ENCODE data around the gene URB2.
"Not testable (repeated sequence)": the region's sequence is repeated elsewhere in the genome, so short reads cannot be mapped to it uniquely, and the experiment has no call there.

Gene URB2

GRCh38 chr1:229685149-229685548 is 59.1 kb downstream of the URB2 start:
- FAIRE-seq (no peak), DNase-seq (ENCODE audit: extremely low spot score, insufficient read length, low read depth) (no peak)

DNA sequence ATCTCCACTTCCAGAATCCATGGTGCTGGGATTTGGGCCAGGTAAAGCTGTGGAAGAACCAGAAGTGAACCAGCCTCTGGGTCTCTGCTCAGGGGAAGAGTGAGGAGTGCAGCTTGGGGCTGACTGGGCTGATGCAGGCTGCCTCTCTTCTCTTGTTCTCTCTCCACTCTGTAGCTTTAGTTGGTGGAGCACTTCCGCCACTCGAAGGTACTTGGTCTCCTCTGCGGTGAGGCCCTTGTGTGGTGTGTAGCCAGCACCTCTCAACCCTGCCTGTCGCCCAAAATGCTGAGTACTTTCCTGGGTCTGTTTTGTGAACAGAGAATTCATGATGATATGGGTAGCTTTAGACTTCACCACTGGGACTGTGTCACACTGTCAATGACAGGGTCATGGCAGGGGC is 63.2 kb downstream of the URB2 start:
- DNase-seq (ENCODE audit: extremely low spot score, insufficient read length, low read depth) (no peak), FAIRE-seq (no peak)

DNA sequence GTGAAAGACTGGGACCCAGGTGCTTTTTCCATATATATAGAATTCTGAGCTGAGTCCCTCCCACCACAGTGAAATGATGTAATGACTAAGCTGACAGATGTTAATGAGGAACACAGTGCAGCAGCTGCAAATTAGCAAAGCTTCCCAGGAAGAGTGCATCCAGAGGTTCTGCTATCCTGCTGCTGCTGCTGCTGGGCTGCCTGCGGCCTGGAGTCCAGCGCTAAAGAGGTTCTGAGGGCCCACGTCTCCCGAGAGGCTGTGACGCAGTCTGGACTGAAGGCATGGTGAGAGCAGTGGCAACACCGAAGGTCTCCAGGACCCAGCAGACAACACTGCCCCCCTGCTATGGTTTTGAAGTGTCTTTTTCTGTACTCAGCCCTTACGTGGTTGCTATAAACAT is 63.9 kb downstream of the URB2 start:
- FAIRE-seq (no peak), DNase-seq (ENCODE audit: extremely low spot score, insufficient read length, low read depth) (no peak)

GRCh38 chr1:229690662-229691061 is 64.6 kb downstream of the URB2 start:
- FAIRE-seq: no peak
- DNase-seq (ENCODE audit: extremely low spot score, insufficient read length, low read depth): no peak

GRCh38 chr1:229691362-229691761 is 65.3 kb downstream of the URB2 start:
- FAIRE-seq: no peak
- no peak for DNase-seq (ENCODE audit: extremely low spot score, insufficient read length, low read depth)

DNA sequence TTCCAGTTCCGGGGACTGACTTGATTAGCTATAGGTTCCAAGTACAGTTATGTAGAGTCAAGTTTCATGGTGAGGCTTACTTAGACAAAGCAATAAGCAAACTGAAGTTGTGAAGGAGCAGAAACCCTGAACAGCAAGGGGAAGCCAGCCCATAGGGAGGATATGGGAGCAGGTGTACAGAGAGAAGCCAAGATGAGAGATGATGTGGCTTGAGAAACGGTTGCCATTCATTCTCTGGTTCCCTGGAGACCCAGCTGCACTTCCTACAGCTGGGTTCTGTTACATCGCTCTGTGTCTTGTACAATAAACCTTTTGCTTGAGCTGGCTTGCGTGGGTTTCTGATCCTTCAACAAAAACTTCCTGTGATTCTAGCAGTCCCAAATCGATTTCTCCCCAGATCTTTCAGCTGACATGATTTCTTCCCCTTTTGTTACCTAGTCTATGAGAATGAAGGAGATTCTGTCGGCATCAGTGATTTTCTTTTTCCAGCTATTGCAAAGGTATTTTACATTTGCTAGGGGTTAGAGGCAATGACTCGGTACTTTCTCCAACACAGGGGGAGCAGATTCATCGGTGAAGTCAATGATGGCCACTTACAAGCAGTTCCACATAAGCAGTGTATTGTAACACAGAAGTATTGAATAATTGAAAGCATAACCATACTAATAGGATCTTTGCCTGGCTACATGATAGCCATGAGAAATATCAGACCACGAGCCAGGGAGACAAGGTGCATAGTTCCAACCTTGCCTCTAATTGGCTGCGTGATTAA is 67.3 kb downstream of the URB2 start:
- FAIRE-seq (no peak), DNase-seq (ENCODE audit: extremely low spot score, insufficient read length, low read depth) (no peak)

GRCh38 chr1:229694053-229694693 is 68.1 kb downstream of the URB2 start:
- FAIRE-seq (no peak), DNase-seq (ENCODE audit: extremely low spot score, insufficient read length, low read depth) (no peak)

DNA sequence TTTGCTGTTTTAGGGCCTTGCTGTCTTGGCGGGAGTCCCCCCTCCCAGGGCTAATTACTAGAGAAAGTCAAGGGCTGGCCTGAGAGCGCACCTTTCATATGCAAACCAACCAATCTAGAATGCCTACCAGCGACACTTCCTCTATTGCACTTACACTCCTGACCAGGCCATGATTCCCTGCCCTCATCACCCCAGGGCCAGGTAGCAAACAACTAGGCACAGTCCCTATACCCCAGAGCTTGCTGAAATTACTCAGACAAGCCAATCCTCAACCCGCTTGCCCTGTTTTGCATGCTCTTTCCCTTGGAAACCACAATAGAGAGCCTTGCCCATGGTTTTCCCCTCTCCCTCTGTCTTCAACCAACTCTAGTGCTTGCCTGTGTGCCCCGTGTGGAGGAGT is 70.3 kb downstream of the URB2 start:
- FAIRE-seq (no peak), DNase-seq (ENCODE audit: extremely low spot score, insufficient read length, low read depth) (no peak)

DNA sequence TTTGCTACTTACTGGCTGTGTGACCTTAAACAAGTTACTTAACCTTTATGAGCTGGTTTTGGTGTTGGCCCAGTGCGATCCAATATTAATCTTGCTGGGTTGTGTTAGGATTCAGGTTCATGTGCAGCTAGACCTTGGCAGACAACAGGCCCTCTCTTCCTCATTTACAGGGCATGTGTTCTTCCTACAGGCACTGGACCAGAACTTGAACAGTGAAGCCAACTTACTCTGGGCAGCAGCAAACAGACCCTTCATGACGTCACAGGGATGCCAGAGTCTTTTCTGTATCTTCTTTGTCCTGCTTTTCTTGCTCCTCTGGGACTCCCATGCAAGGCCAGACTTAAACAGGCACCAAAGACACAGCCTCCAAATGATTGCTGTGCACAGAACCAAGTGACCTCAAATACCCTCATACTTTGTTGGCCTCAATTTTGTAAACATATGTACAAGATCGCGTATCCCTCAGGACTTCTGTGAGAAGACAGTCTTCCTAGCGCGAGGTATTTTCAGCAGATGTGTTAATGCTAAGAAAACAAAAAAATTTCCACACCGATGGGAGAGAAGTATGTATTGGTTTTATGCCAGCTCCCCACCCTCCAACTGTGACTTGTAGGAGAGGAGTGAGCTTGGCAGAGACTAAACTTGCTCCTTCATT is 73.7 kb downstream of the URB2 start:
- DNase-seq (ENCODE audit: extremely low spot score, insufficient read length, low read depth) (no peak), FAIRE-seq (no peak)

DNA sequence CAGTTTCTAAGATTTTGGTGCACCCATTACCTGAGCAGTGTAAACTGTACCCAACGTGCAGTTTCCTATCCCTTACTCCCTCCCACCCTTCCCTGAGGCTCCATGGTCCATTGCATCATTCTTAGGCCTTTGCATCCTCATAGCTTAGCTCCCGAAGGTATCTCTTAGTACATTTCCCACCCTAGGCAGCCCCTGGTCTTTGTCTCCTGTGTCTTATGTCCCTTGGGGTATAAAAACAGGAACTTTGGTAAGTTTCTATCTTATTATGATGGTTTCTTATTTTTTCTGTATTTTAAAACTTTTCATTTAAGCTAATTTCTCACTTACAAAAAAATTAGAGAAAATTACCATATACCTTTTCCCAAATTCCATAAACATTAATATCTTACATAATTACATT is 78.1 kb downstream of the URB2 start:
- DNase-seq (ENCODE audit: extremely low spot score, insufficient read length, low read depth): no peak
- FAIRE-seq: no peak

DNA sequence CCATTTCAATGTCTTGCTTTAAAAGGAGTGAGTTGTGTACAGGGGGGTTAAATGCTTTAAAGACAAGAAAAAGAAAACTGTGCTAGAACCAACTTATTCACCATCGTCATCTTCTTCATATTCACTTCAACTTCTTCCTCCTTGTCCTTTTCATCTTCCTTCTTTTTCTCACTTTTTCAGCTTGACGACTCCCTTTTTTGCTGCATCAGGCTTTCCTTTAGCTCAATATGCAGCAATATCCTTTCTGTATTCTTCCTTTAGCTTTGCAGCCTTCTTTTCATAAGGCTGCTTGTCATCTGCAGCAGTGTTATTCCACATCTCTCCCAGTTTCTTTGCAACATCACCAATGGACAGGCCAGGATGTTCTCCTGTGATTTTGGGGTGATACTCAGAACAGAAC is 79.1 kb downstream of the URB2 start:
- DNase-seq (ENCODE audit: extremely low spot score, insufficient read length, low read depth); FAIRE-seq: not testable (repeated sequence)

- not testable (repeated sequence) for FAIRE-seq; DNase-seq (ENCODE audit: extremely low spot score, insufficient read length, low read depth)
Measured at GRCh38 chr1:229707127-229707526, 81.1 kb downstream of the URB2 start.

DNA sequence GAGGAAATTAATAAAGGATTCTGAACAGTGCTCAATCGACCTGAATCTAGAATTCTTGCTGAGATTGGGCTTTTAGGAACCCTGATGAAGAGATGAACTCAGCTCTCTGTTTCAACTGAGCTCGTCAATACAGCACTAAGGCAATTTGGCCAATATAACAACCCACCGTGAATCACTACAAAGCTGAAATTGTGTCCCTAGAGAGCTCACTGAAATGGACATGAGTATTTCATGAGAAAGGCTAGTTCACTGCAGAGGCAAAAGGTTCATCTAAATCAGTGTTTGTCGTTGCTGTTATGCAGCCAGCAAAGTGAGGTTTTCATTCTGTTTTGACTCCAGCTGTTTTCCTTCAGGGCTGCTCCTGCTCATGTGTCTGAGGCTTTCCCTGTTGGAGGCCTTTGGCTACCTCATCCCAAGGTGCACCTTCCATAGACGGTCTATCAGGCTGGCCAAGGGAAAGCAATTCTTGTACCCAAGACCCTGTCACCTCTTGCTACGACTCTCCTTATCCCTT is 83.5 kb downstream of the URB2 start:
- FAIRE-seq (no peak), DNase-seq (ENCODE audit: extremely low spot score, insufficient read length, low read depth) (no peak)
